Measurements from ENCODE around the gene DGKZ. TPM values are rescaled to one million over a fixed set of nuclear protein-coding genes. Genes with fewer than 3 reads are reported as not detected.

The DGKZ gene
- total RNA-seq (2014; rRNA removed; shearing (Covaris generic)): 52.9 and 56.0 TPM in 2 replicates

GRCh38 chr11:46346886-46347636 is at the start of gene DGKZ:
Gene DGKZ (plus strand): TSS chr11:46347463. CDS start chr11:46347660, 197 bp downstream.

GRCh38 chr11:46381048-46381818 is 34.0 kb downstream of the DGKZ start, which contains the start of gene MDK:
Gene MDK (plus strand): TSS chr11:46381669. CDS start chr11:46382058, 389 bp downstream.

DNA sequence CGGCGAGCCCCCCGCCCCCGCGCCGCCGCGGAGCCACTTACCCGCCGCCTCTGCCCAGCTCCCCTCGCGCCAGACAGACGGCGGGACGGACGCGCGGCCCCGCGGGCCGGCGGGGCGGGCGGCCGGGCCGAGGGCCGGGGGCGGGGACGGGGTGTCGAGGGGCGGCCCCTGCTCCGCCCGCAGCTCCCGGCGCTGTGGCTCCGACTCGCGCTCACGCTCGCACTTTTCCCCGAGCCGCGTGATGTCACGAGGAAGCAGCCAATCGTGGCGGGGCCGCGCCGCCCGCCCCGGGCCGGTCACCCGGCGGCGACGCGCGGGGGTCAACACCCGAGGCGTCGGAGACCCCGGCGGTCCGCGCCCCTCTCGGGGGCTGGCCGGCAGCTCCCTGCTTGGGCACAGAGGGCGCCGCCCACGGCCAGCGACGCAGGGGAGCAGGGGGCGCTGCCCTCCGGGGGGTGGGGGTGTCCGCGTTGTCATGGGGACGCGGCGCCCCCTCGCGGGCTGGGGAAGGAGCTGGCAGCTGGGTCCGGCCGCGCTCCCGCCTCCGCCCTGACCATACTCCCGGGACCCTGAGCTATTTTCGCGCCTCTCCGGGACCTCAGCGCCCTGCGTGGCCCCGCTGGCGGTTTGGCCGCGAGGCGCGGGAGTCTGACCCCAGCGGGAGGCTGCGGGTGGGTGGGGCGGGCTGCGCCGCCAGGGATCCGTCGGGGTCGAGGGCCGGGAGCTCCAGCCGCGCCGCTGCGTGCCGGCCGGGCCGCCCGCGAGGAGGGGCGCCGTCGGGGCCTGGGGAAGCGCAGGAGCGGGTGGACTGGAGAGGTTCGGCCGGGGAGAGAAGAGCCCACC is 44.5 kb downstream of the DGKZ start, which contains the start of gene CHRM4:
CHRM4 (minus strand) TSS at position 199 of the 843 bp plus-strand sequence. CDS start 5,219 bp downstream, outside the sequence.

Small RNAs within 50 kb of the gene (small RNA-seq; reads per million reads assigned to genes)
- gene MIR4688: not detected

Other genes with a start within 250 kb of the DGKZ start
- 14.9 and 21.2 TPM in 2 replicates for gene PHF21A, start 226.0 kb upstream of the DGKZ start, total RNA-seq (2014; rRNA removed; shearing (Covaris generic))
- gene CREB3L1, start 69.8 kb upstream of the DGKZ start, total RNA-seq (2014; rRNA removed; shearing (Covaris generic)): 1.1 and 1.2 TPM in 2 replicates
- gene MDK, start 34.2 kb downstream of the DGKZ start, total RNA-seq (2014; rRNA removed; shearing (Covaris generic)): 151 and 183 TPM in 2 replicates
- 0.08 and 1.2 TPM in 2 replicates for gene CHRM4, start 44.3 kb downstream of the DGKZ start, total RNA-seq (2014; rRNA removed; shearing (Covaris generic))
- gene AMBRA1, start 246.6 kb downstream of the DGKZ start, total RNA-seq (2014; rRNA removed; shearing (Covaris generic)): 21.6 and 30.4 TPM in 2 replicates